NT2/D1 (cell line): Measurements from ENCODE around the gene DRGX.

Experiments used
- SUZ12 ChIP-seq: IDR thresholded peaks from 2 replicates; pipeline ENCODE4 v1.6.1; 2011; ENCODE audit not compliant: insufficient read length, insufficient read depth; ENCODE audit errors: extremely low read depth
- YY1 ChIP-seq: IDR thresholded peaks from 2 replicates; pipeline ENCODE4 v1.6.1; 2011; ENCODE audit not compliant: insufficient read length, insufficient read depth

DNA sequence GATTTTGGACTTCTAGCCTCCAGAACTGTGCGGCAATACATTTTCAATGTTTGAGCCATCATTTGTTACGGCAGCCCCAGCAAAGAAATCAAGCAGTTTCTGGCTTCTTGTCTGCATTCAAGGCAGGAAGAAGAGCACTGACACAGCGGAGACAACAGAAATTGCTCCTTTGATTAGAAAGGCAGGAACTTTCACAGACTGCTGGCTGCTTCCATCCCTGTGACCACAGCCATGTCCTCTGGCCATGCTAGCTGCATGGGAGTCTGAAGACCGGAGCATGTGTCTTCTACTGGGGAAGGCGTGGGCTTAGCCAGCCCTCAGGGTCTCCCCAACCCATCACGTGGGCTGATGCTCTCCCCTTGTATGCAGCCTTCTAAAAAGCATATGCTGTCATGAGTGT, 77.9 kb downstream of the DRGX start:
- TF ChIP-seq YY1 (no peak), SUZ12 (no peak)
